Measurements from ENCODE around the gene P2RX3.

DNA sequence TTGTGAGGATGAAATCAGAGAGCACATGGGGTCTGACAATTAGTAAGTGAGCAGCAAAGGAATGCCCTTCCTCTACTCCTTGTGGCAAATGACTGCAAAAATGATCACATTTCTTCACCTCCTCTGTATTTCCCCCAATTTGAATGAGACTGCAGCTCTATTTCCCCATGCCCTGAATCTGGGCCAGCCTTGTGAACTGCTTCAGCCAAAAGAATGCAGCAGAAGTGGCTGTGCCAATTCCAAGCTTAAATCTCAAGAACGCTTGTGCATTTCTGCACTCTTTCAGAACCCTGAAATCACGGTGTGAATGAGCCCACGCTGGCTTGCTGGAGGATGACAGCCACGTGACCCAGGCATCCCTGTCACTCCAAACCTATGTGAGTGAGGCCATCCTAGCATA lies 78.9 kb downstream of the P2RX3 start:
- TF ChIP-seq CTCF (IDR thresholded peaks at IDR 0.05; ENCODE audit: poor library complexity), result no peak
- TF ChIP-seq EZH2 (IDR thresholded peaks at IDR 0.05; ENCODE audit: borderline replicate concordance), result no peak
- no peak for TF ChIP-seq EZH2phosphoT487 (IDR thresholded peaks at IDR 0.05; ENCODE audit: low read depth, severe bottlenecking, unreplicated experiment)
